GM12878 (cell line): ENCODE results near the gene BRCA2. TPM values are rescaled to one million over a fixed set of nuclear protein-coding genes. Genes with fewer than 3 reads are reported as not detected.

Source experiments
- ATAC-seq: fragments of 200-7000 bp; cut with Tn5 transposase; 3 replicates; pipeline ENCODE4 v1.9.1; 2020; ENCODE audit warnings: mild to moderate bottlenecking, moderate library complexity
- BruUV-seq: library from RNA; stranded (reverse); fragments of 400-500 nt; replicated peaks from 2 replicates; lab custom pipeline; 2021; lab: Mats Ljungman, UMichigan
- CTCF ChIA-PET: fragments of 300-600 bp; sonication (Branson Sonifier 250); formaldehyde crosslinking; extraction: SDS; loops from one replicate; lab custom pipeline; 2021; ENCODE audit warnings: inconsistent platforms; lab: Yijun Ruan, JAX
- POLR2A ChIA-PET: fragments of 350-600 bp; formaldehyde crosslinking; extraction: SDS; loops from one replicate; lab custom pipeline; 2021; ENCODE audit warnings: inconsistent platforms; lab: Charles Lee
- RAD21 ChIA-PET: fragments of 300-600 bp; sonication (Branson Sonifier 250); formaldehyde crosslinking; loops from one replicate; lab custom pipeline; 2023; ENCODE audit warnings: antibody characterized with exemption; ENCODE audit not compliant: unreplicated experiment; lab: Charles Lee
- SMC1A ChIA-PET: fragments of 300-600 bp; sonication (Branson Sonifier 250); formaldehyde crosslinking; loops from one replicate; lab custom pipeline; 2023; ENCODE audit not compliant: unreplicated experiment, uncharacterized antibody; lab: Charles Lee
- DNase-seq: peaks from one replicate; pipeline ENCODE4 v3.0.0-alpha.2; 2011; ENCODE audit warnings: low read depth, low spot score
- FAIRE-seq: peaks from 3 replicates; lab custom pipeline; 2011; peaks lifted over from hg19 to GRCh38; lab: Jason Lieb, UNC
- H2AFZ ChIP-seq: 2 replicates; pipeline ENCODE4 v1.6.0; 2011; ENCODE audit warnings: low read depth, low read length, control low read depth; ENCODE audit not compliant: control insufficient read depth
- H3K27ac ChIP-seq: 2 replicates; pipeline ENCODE4 v1.5.1; 2011; ENCODE audit warnings: control low read depth; ENCODE audit not compliant: control insufficient read depth, insufficient read depth
- H3K27me3 ChIP-seq, 2 experiments: replicated peaks in 1 of 2; 2 replicates each; pipeline versions ENCODE4 v1.6.0 to v1.6.1; 2011; ENCODE audit warnings: low read length in 1 of 2; ENCODE audit not compliant: control insufficient read depth in 2 of 2, insufficient read depth in 2 of 2
- H3K36me3 ChIP-seq, 2 experiments: 2 replicates each; pipeline ENCODE4 v1.5.1; 2011; ENCODE audit warnings: low read length in 1 of 2; ENCODE audit not compliant: control insufficient read depth in 2 of 2, insufficient read depth in 2 of 2
- H3K4me1 ChIP-seq: 2 replicates; pipeline ENCODE4 v1.6.1; 2011; ENCODE audit warnings: mild to moderate bottlenecking, low read length, moderate library complexity, mixed read lengths; ENCODE audit not compliant: control insufficient read depth, insufficient read depth
- H3K4me2 ChIP-seq: 2 replicates; pipeline ENCODE4 v1.6.0; 2011; ENCODE audit warnings: control low read depth; ENCODE audit not compliant: control insufficient read depth, insufficient read depth
- H3K4me3 ChIP-seq: fragments of 200-600 bp; sonication (generic); 2 replicates; pipeline ENCODE4 v1.5.1; 2016
- H3K79me2 ChIP-seq: 2 replicates; pipeline ENCODE4 v1.6.0; 2011; ENCODE audit warnings: low read length; ENCODE audit not compliant: control insufficient read depth, insufficient read depth
- H3K9ac ChIP-seq: 2 replicates; pipeline ENCODE4 v1.8.0; 2011; ENCODE audit warnings: low read length, control low read depth, mixed read lengths; ENCODE audit not compliant: control insufficient read depth, insufficient read depth
- H3K9me3 ChIP-seq: replicated peaks from 3 replicates; pipeline ENCODE4 v1.5.1; 2011; ENCODE audit warnings: mild to moderate bottlenecking, low read length; ENCODE audit not compliant: control insufficient read depth, insufficient read depth
- H4K20me1 ChIP-seq: 2 replicates; pipeline ENCODE4 v1.6.0; 2011; ENCODE audit not compliant: control insufficient read depth, insufficient read depth
- GATAD2B ChIP-seq: fragments of 450-650 bp; conservative IDR thresholded peaks from 2 replicates; pipeline ENCODE4 v1.6.1; 2017; ENCODE audit warnings: low read depth, mild to moderate bottlenecking, moderate library complexity
- KAT2A ChIP-seq: conservative IDR thresholded peaks from 2 replicates; pipeline ENCODE4 v1.6.1; 2011; ENCODE audit warnings: low read depth, low read length; ENCODE audit not compliant: control insufficient read depth
- PAX5 ChIP-seq: IDR thresholded peaks from 2 replicates; pipeline ENCODE4 v1.6.1; 2011; ENCODE audit warnings: low read depth, low read length, borderline replicate concordance
- SMAD5 ChIP-seq: IDR thresholded peaks from 2 replicates; pipeline ENCODE4 v1.6.1; 2016; ENCODE audit warnings: antibody characterized with exemption, low read depth
- TBL1XR1 ChIP-seq: IDR thresholded peaks from 2 replicates; pipeline ENCODE4 v1.6.1; 2012; ENCODE audit warnings: low read depth, low read length, improper control_type of control experiment
- USF1 ChIP-seq: IDR thresholded peaks from 2 replicates; pipeline ENCODE4 v1.6.1; 2011; ENCODE audit warnings: borderline replicate concordance, low read depth, mild to moderate bottlenecking, moderate library complexity, mixed read lengths, low read length; ENCODE audit not compliant: insufficient read depth; ENCODE audit errors: extremely low read length
- WGBS: methylation state at CpG from one replicate; pipeline ENCODE4 v1.1.6; 2016; ENCODE audit warnings: low lambda C conversion rate; ENCODE audit not compliant: insufficient replicate concordance, insufficient coverage; ENCODE audit errors: missing lambda C conversion rate; 5-methylcytosine and 5-hydroxymethylcytosine counted together
- in situ Hi-C: fragments of 300-500 bp; cut with MboI; formaldehyde crosslinking; loops from 9 replicates; pipeline ENCODE4 v1.14.3; 2018; ENCODE audit warnings: mixed read lengths
- intact Hi-C: fragments of 100-400 bp; cut with micrococcal nuclease; formaldehyde crosslinking; loops from one replicate; pipeline ENCODE4 v1.14.2; 2022; ENCODE audit not compliant: unreplicated experiment
- polyA plus RNA-seq, 11 experiments: library from polyadenylated mRNA; depleted of rRNA in 4 of 11; unstranded in 6 of 11; stranded (reverse) in 5 of 11; fragments of >200 nt; fragmentation: Nextera tagmentation in 4 of 11; fragmentation: Illumina TruSeq in 1 of 11; extraction: Ambion mirVana in 4 of 11; extraction: Trizol in 1 of 11; gene quantifications; 1 replicate in 1 of 11; 2 replicates in 10 of 11; pipeline versions ENCODE4 v1.2.1 to v1.2.3, GENCODE V29; 2011 to 2016; ENCODE audit warnings: inconsistent platforms in 2 of 11, missing spikeins in 2 of 11, low read depth in 1 of 11
- small RNA-seq: library from RNA; depleted of rRNA; stranded (forward); fragments of <200 nt; gene quantifications from one replicate; pipeline ENCODE3, GENCODE V24; 2014
- total RNA-seq, 4 experiments: library from RNA; depleted of rRNA in 3 of 4; stranded (reverse); fragments of >200 nt in 3 of 4; fragmentation: Illumina TruSeq in 1 of 4; extraction: Trizol in 1 of 4; gene quantifications; 2 replicates each; pipeline versions ENCODE4 v1.2.1 to v1.2.3, GENCODE V29; 2013 to 2021
- TF ChIP-seq, protein P1 (sequence below): fragments of 450-650 bp; IDR thresholded peaks from 2 replicates; pipeline ENCODE4 v1.6.1; 2014; ENCODE audit warnings: mild to moderate bottlenecking

The BRCA2 gene
- total and polyA plus RNA-seq, 10 of the 15 experiments (the other 5 are each of a cell fraction or from before 2014, with no cell fraction given), result 7.6 to 42.2 (median 23.9) TPM

DNA sequence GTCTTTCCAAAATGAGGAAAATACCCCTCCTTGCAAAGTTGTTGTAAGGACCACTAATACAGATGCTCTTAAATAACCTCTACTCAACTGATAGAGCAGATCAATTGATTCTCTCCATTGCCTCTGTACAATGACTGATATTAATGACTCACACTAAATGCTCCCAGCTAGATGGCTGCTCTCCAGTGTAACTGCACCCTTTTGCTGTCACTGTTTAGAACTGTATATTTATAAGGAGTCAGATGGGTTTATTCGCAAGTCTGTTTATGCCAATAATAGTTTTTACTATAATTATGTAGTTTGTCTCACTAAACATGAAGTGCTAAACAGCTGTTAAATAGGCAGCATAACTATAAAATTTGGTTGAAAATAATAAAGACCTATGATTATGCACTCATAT lies 133.7 kb downstream of the BRCA2 start:
- H3K9ac ChIP-seq, result no peak overlapping the region
- H3K27ac ChIP-seq, result no peak overlapping the region
- no peak for ATAC-seq
- no peaks in the 10 kb centered on the region for H3K27me3 ChIP-seq
- no peaks in the 10 kb centered on the region for H3K9me3 ChIP-seq
- ChIA-PET CTCF (interaction anchor here (0.7 to 1.2 kb wide), 2 partner anchors 21 to 81 kb away, joined by 3 read pairs; partner anchors contain the start of gene N4BP2L1), POLR2A (interaction anchor here (0.5 kb wide), 1 partner anchor 15 kb away, joined by 3 read pairs; no protein-coding TSS in a partner anchor), RAD21 (no interaction called here), SMC1A (interaction anchor here (0.5 to 1.9 kb wide), 6 partner anchors 11 to 439 kb away, joined by 3 to 4 read pairs (median 3); no protein-coding TSS in a partner anchor)
- intact Hi-C loops, result no loop called here
- no peak overlapping the region for H3K4me2 ChIP-seq
- H3K79me2 ChIP-seq, result no peaks in the 10 kb centered on the region
- TF ChIP-seq SMAD5 (no peak), TBL1XR1 (no peak), KAT2A (no peak), GATAD2B (no peak), USF1 (no peak), PAX5 (no peak)
- TF ChIP-seq, protein P1, sequence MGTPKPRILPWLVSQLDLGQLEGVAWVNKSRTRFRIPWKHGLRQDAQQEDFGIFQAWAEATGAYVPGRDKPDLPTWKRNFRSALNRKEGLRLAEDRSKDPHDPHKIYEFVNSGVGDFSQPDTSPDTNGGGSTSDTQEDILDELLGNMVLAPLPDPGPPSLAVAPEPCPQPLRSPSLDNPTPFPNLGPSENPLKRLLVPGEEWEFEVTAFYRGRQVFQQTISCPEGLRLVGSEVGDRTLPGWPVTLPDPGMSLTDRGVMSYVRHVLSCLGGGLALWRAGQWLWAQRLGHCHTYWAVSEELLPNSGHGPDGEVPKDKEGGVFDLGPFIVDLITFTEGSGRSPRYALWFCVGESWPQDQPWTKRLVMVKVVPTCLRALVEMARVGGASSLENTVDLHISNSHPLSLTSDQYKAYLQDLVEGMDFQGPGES, result no peak
- in situ Hi-C loops, result loop anchor here (25.0 kb wide), 1 partner anchor 1088 kb away; no protein-coding TSS in a partner anchor
- BruUV-seq, result no TSS peak
- H3K4me1 ChIP-seq, result peaks cover 4% of the 10 kb centered on the region; the same call in 1 of the 2 replicates
- no peak overlapping the region for H2AFZ ChIP-seq
- H4K20me1 ChIP-seq, result no peaks in the 10 kb centered on the region
- no peak for DNase-seq
- H3K4me3 ChIP-seq, result no peak overlapping the region
- no peaks in the 10 kb centered on the region for H3K36me3 ChIP-seq
- no peak for FAIRE-seq
- 95% methylated on average over 1 of the region's 1 CpG for WGBS

Small RNAs within 50 kb of the gene (small RNA-seq; reads per million reads assigned to genes)
- gene RF00190, result not detected

Other genes with a start within 250 kb of the BRCA2 start
- gene ZAR1L, start 145 bp upstream of the BRCA2 start, total RNA-seq (2014; rRNA removed), result 0.11 and 0.34 TPM in 2 replicates
- not detected in 2 replicates for gene ZAR1L, start 145 bp upstream of the BRCA2 start, total RNA-seq (2014; rRNA removed; fragmentation: Illumina TruSeq; extraction: Trizol)
- gene ZAR1L, start 145 bp upstream of the BRCA2 start, total RNA-seq (2021), result 0.13 and 0.26 TPM in 2 replicates
- gene ZAR1L, start 145 bp upstream of the BRCA2 start, polyA plus RNA-seq (2011; rRNA removed), result 0.05 and 0.33 TPM in 2 replicates
- not detected in 2 replicates for gene ZAR1L, start 145 bp upstream of the BRCA2 start, polyA plus RNA-seq (2014; fragmentation: Illumina TruSeq; extraction: Trizol)
- gene ZAR1L, start 145 bp upstream of the BRCA2 start, polyA plus RNA-seq (2014; fragmentation: Nextera tagmentation; extraction: Ambion mirVana), result not detected
- gene ZAR1L, start 145 bp upstream of the BRCA2 start, polyA plus RNA-seq (2014; rRNA removed), result 0.06 and 0.08 TPM in 2 replicates
- gene ZAR1L, start 145 bp upstream of the BRCA2 start, polyA plus RNA-seq (2016; fragmentation: Nextera tagmentation; extraction: Ambion mirVana), result not detected
- 11.6 and 14.7 TPM in 2 replicates for gene N4BP2L1, start 112.6 kb downstream of the BRCA2 start, total RNA-seq (2014; rRNA removed)
- gene N4BP2L1, start 112.6 kb downstream of the BRCA2 start, total RNA-seq (2014; rRNA removed; fragmentation: Illumina TruSeq; extraction: Trizol), result 14.9 and 15.7 TPM in 2 replicates
- gene N4BP2L1, start 112.6 kb downstream of the BRCA2 start, total RNA-seq (2021), result 11.2 and 12.0 TPM in 2 replicates
- 42.5 and 68.0 TPM in 2 replicates for gene N4BP2L1, start 112.6 kb downstream of the BRCA2 start, polyA plus RNA-seq (2011; rRNA removed)
- gene N4BP2L1, start 112.6 kb downstream of the BRCA2 start, polyA plus RNA-seq (2014; fragmentation: Illumina TruSeq; extraction: Trizol), result 16.7 and 21.4 TPM in 2 replicates
- gene N4BP2L1, start 112.6 kb downstream of the BRCA2 start, polyA plus RNA-seq (2014; fragmentation: Nextera tagmentation; extraction: Ambion mirVana), result 1 to 10 TPM; 3.3 to 5.7 TPM
- 16.9 and 23.4 TPM in 2 replicates for gene N4BP2L1, start 112.6 kb downstream of the BRCA2 start, polyA plus RNA-seq (2014; rRNA removed)
- gene N4BP2L1, start 112.6 kb downstream of the BRCA2 start, polyA plus RNA-seq (2016; fragmentation: Nextera tagmentation; extraction: Ambion mirVana), result 10 to 100 TPM; 16.9 to 18.7 TPM
- 48.7 and 69.2 TPM in 2 replicates for gene N4BP2L2, start 223.3 kb downstream of the BRCA2 start, total RNA-seq (2014; rRNA removed)
- gene N4BP2L2, start 223.3 kb downstream of the BRCA2 start, total RNA-seq (2014; rRNA removed; fragmentation: Illumina TruSeq; extraction: Trizol), result 81.2 and 87.8 TPM in 2 replicates
- gene N4BP2L2, start 223.3 kb downstream of the BRCA2 start, total RNA-seq (2021), result 49.3 and 56.2 TPM in 2 replicates
- 87.1 and 152 TPM in 2 replicates for gene N4BP2L2, start 223.3 kb downstream of the BRCA2 start, polyA plus RNA-seq (2011; rRNA removed)
- gene N4BP2L2, start 223.3 kb downstream of the BRCA2 start, polyA plus RNA-seq (2014; fragmentation: Illumina TruSeq; extraction: Trizol), result 62.6 and 89.4 TPM in 2 replicates
- 10 to 100 TPM; 41.7 to 59.8 TPM for gene N4BP2L2, start 223.3 kb downstream of the BRCA2 start, polyA plus RNA-seq (2014; fragmentation: Nextera tagmentation; extraction: Ambion mirVana)
- gene N4BP2L2, start 223.3 kb downstream of the BRCA2 start, polyA plus RNA-seq (2014; rRNA removed), result 42.7 and 48.4 TPM in 2 replicates
- 10 to 100 TPM; 72.3 to 74.8 TPM for gene N4BP2L2, start 223.3 kb downstream of the BRCA2 start, polyA plus RNA-seq (2016; fragmentation: Nextera tagmentation; extraction: Ambion mirVana)